Nephron progenitor cell (in vitro differentiated cells): Measurements from ENCODE around the gene ING3.

Experiments used
- DNase-seq: peaks from one replicate; pipeline ENCODE4 v3.0.0; 2021
- H3K27ac Mint-ChIP-seq: 2 replicates; pipeline ENCODE4 v1.8.0; 2021; ENCODE audit warnings: mild to moderate bottlenecking, moderate library complexity, mixed read lengths
- H3K27me3 Mint-ChIP-seq: 2 replicates; pipeline ENCODE4 v1.8.0; 2021; ENCODE audit warnings: mild to moderate bottlenecking, low read depth, mixed read lengths; ENCODE audit not compliant: poor library complexity
- H3K36me3 Mint-ChIP-seq: 2 replicates; pipeline ENCODE4 v1.8.0; 2021; ENCODE audit warnings: low read depth, mixed read lengths
- H3K4me1 Mint-ChIP-seq: 2 replicates; pipeline ENCODE4 v1.8.0; 2021; ENCODE audit warnings: mixed read lengths
- H3K4me3 Mint-ChIP-seq: 2 replicates; pipeline ENCODE4 v1.8.0; 2021; ENCODE audit warnings: mild to moderate bottlenecking, moderate library complexity, mixed read lengths
- H3K9me3 Mint-ChIP-seq: 2 replicates; pipeline ENCODE4 v1.8.0; 2021; ENCODE audit warnings: mild to moderate bottlenecking, moderate library complexity, mixed read lengths
- TF ChIP-seq, protein P1 (sequence below): fragments of 200-600 bp; sonication (generic); IDR thresholded peaks from 2 replicates; pipeline ENCODE4 v1.5.0; 2021; ENCODE audit warnings: antibody characterized with exemption

Gene ING3

DNA sequence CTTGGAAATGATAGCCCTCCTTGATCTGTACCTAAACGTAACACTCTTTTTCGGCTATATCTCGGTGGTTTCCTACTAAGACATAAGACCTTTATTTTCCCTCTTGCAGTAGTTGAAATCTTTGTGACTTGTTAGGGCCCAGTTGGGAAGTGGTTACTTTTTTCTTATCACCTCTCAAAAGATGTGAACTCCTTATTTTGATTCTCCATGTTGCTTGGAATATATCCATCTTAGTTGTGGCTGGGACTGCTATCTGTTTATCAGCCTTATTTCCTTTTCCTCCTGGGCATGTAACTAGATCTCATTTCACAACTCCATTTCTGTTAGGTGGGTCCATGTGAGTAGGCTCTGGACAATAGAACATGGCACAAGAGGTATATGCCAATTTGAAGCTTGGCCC is 33.8 kb downstream of the ING3 start:
- no peaks in the 10 kb centered on the region for H3K9me3 Mint-ChIP-seq
- peaks cover 20% of the 10 kb centered on the region for H3K27me3 Mint-ChIP-seq
- no peaks in the 10 kb centered on the region for H3K36me3 Mint-ChIP-seq
- H3K4me1 Mint-ChIP-seq: peaks cover 17% of the 10 kb centered on the region
- TF ChIP-seq, protein P1, sequence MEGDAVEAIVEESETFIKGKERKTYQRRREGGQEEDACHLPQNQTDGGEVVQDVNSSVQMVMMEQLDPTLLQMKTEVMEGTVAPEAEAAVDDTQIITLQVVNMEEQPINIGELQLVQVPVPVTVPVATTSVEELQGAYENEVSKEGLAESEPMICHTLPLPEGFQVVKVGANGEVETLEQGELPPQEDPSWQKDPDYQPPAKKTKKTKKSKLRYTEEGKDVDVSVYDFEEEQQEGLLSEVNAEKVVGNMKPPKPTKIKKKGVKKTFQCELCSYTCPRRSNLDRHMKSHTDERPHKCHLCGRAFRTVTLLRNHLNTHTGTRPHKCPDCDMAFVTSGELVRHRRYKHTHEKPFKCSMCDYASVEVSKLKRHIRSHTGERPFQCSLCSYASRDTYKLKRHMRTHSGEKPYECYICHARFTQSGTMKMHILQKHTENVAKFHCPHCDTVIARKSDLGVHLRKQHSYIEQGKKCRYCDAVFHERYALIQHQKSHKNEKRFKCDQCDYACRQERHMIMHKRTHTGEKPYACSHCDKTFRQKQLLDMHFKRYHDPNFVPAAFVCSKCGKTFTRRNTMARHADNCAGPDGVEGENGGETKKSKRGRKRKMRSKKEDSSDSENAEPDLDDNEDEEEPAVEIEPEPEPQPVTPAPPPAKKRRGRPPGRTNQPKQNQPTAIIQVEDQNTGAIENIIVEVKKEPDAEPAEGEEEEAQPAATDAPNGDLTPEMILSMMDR: no peak
- H3K4me3 Mint-ChIP-seq: no peak overlapping the region
- no peak for DNase-seq
- no peak overlapping the region for H3K27ac Mint-ChIP-seq

DNA sequence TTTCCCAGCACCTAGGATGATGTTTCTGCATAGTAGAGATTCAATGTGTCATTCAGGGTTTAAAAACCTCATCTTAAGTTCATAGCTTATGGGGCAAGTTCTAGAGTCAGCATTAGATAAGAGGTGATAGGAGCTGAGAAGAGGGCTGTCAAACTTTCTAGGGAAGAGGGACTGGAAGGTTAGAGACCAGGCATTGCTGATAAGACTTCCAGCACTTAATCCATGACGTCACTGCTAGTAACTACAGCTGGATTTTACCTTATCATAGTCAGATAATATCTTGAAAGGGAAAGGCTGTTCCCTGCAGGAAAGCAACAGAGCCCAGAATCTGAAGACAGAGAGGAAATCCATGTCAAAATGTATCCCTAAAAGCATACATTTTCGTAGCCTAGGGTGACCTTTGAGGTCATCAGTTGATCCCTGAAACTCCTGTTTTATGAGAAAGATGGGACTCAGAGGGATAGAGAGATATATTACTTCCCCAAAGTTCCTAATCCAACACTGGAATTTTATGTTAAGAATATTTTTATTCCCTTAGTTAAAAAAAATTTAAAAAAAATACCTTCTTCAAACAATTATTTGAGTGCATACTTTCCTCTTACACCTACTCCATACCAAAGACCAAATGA is 34.7 kb downstream of the ING3 start:
- H3K9me3 Mint-ChIP-seq: no peaks in the 10 kb centered on the region
- H3K27me3 Mint-ChIP-seq: peaks cover 24% of the 10 kb centered on the region
- TF ChIP-seq, protein P1: no peak
- no peak overlapping the region for H3K4me3 Mint-ChIP-seq
- no peak for DNase-seq
- no peak overlapping the region for H3K27ac Mint-ChIP-seq
- peaks cover 24% of the 10 kb centered on the region for H3K4me1 Mint-ChIP-seq
- H3K36me3 Mint-ChIP-seq: no peaks in the 10 kb centered on the region

- no peaks in the 10 kb centered on the region for H3K36me3 Mint-ChIP-seq
- TF ChIP-seq, protein P1: no peak
- H3K27ac Mint-ChIP-seq: no peak overlapping the region
Measured at GRCh38 chr7:120985839-120986238, 35.3 kb downstream of the ING3 start.

GRCh38 chr7:120986650-120987049 is 36.1 kb downstream of the ING3 start:
- Mint-ChIP-seq H3K36me3 (no peaks in the 10 kb centered on the region), H3K27ac (no peak overlapping the region), H3K4me1 (peaks cover 24% of the 10 kb centered on the region), H3K9me3 (no peaks in the 10 kb centered on the region), H3K27me3 (peaks cover 21% of the 10 kb centered on the region), H3K4me3 (no peak overlapping the region)
- TF ChIP-seq, protein P1: no peak
- DNase-seq: no peak

More at GRCh38 chr7:120985839-120986238, 35.3 kb downstream of the ING3 start:
- no peaks in the 10 kb centered on the region for H3K9me3 Mint-ChIP-seq
- H3K4me3 Mint-ChIP-seq: no peak overlapping the region
- peaks cover 24% of the 10 kb centered on the region for H3K4me1 Mint-ChIP-seq
- H3K27me3 Mint-ChIP-seq: peaks cover 24% of the 10 kb centered on the region
- DNase-seq: no peak

GRCh38 chr7:120987280-120987679 is 36.7 kb downstream of the ING3 start:
- Mint-ChIP-seq H3K36me3 (no peaks in the 10 kb centered on the region), H3K4me1 (peaks cover 24% of the 10 kb centered on the region), H3K4me3 (no peak overlapping the region), H3K9me3 (no peaks in the 10 kb centered on the region), H3K27ac (no peak overlapping the region), H3K27me3 (peaks cover 21% of the 10 kb centered on the region)
- TF ChIP-seq, protein P1: no peak
- DNase-seq: no peak
